GM12872 (cell line): Measurements from ENCODE around the gene CLMN.

Experiments used
- CTCF ChIP-seq: IDR thresholded peaks from 3 replicates; pipeline ENCODE4 v1.5.1; 2011; ENCODE audit warnings: low read depth, mild to moderate bottlenecking, low read length, moderate library complexity; ENCODE audit not compliant: insufficient read depth

The CLMN gene

GRCh38 chr14:95182379-95182778 lies 137.3 kb downstream of the CLMN start:
- TF ChIP-seq CTCF: no peak

GRCh38 chr14:95180966-95181741 lies 138.6 kb downstream of the CLMN start:
- no peak for TF ChIP-seq CTCF

- TF ChIP-seq CTCF: no peak
Observed at GRCh38 chr14:95174184-95174792, 145.4 kb downstream of the CLMN start.

GRCh38 chr14:95173518-95173917 lies 146.2 kb downstream of the CLMN start:
- no peak for TF ChIP-seq CTCF

- no peak for TF ChIP-seq CTCF
Observed at GRCh38 chr14:95167177-95167576, 152.5 kb downstream of the CLMN start.

- TF ChIP-seq CTCF: no peak
Observed at GRCh38 chr14:95165517-95165916, 154.2 kb downstream of the CLMN start.

GRCh38 chr14:95164506-95164905 lies 155.2 kb downstream of the CLMN start:
- TF ChIP-seq CTCF: no peak
